Activated naive CD4-positive, alpha-beta T cell treated with anti-CD3 and anti-CD28 coated beads, Interleukin-2, amount 50 U/mL, for 72 hours (primary cell): Measurements from ENCODE around the gene IRAG1. TPM values are rescaled to one million over a fixed set of nuclear protein-coding genes. Genes with fewer than 3 reads are reported as not detected.

Experiments used
- ATAC-seq, 2 donors: fragments of 150-1000 bp; cut with Tn5 transposase; 2 replicates each; pipeline ENCODE4 v1.10.0; 2021; ENCODE audit warnings: mild to moderate bottlenecking in 2 of 2, moderate library complexity in 2 of 2
- DNase-seq, 2 donors: peaks; one replicate each; pipeline ENCODE4 v3.0.0; 2021 to 2022; ENCODE audit warnings: low spot score in 2 of 2
- H3K27ac Mint-ChIP-seq, 2 donors: one replicate each; pipeline ENCODE4 v1.8.0; 2022; ENCODE audit warnings: mild to moderate bottlenecking in 2 of 2, mixed read lengths in 2 of 2
- H3K36me3 Mint-ChIP-seq, 2 donors: one replicate each; pipeline ENCODE4 v1.8.0; 2022; ENCODE audit warnings: mixed read lengths in 2 of 2
- H3K9me3 Mint-ChIP-seq, 2 donors: one replicate each; pipeline ENCODE4 v1.8.0; 2022; ENCODE audit warnings: mixed read lengths in 2 of 2
- total RNA-seq, 2 donors: library from RNA; stranded (reverse); gene quantifications; one replicate each; pipeline ENCODE4 v1.2.3, GENCODE V29; 2022

IRAG1 gene
- total RNA-seq, 2 donors from 2014 or later, result not detected

DNA sequence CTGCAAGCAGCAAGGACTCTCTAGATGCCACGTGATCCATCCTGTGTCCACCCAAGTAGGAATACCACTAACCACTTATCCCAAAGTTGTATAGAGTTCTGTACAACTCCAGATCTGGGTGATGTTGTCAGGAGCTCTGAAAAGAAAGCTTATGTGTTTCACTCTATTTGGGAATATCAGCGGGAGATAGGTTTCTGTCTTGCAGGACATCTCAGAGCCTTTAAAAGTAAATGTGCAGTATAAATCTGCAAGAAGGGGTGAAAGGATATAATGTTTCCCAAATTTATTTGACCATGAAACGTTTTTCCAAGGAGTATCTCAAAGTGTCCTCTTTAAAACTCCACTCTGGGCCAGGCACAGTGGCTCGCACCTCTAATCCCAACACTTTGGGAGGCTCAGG, 13.9 kb downstream of the IRAG1 start:
- no peaks in the 10 kb centered on the region for H3K36me3 Mint-ChIP-seq
- peak overlapping the region in 1 of 2 donors; percentile 38 for H3K27ac Mint-ChIP-seq
- no peaks in the 10 kb centered on the region for H3K9me3 Mint-ChIP-seq
- no peak for DNase-seq
- ATAC-seq, result no peak

- no peak for DNase-seq
- ATAC-seq, result no peak
- no peaks in the 10 kb centered on the region for H3K36me3 Mint-ChIP-seq
- H3K27ac Mint-ChIP-seq, result no peak overlapping the region
- H3K9me3 Mint-ChIP-seq, result no peaks in the 10 kb centered on the region
Measured at GRCh38 chr11:10678101-10678500, 15.5 kb downstream of the IRAG1 start.

- Mint-ChIP-seq H3K36me3 (no peaks in the 10 kb centered on the region), H3K27ac (no peak overlapping the region), H3K9me3 (no peaks in the 10 kb centered on the region)
- DNase-seq, result no peak
- ATAC-seq, result no peak
Measured at GRCh38 chr11:10676919-10677318, 16.6 kb downstream of the IRAG1 start.

- Mint-ChIP-seq H3K27ac (no peak overlapping the region), H3K9me3 (no peaks in the 10 kb centered on the region), H3K36me3 (no peaks in the 10 kb centered on the region)
- ATAC-seq, result no peak
- no peak for DNase-seq
Measured at GRCh38 chr11:10674911-10675440, 18.6 kb downstream of the IRAG1 start.

DNA sequence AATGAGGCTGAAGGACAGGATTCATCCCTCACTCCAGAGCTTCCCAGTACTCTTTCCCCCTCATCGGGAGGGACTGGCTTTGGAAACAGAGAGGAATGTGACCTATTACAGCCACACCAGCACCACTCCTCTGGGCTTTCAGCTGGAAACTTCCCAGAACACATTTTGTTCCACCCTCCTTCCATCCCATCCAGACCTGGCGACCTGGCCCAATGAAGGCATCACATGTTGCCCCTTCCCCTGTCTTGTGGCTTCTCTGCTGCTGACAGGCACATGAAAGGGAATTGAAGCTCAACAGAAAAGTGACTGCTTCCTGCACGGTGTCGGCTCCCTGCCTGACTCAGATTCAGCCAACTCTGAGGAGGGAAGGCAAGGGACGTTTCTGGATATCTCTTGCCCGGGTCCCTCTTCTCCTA, 19.1 kb downstream of the IRAG1 start:
- no peak overlapping the region for H3K27ac Mint-ChIP-seq
- no peak for DNase-seq
- H3K9me3 Mint-ChIP-seq, result no peaks in the 10 kb centered on the region
- no peaks in the 10 kb centered on the region for H3K36me3 Mint-ChIP-seq
- ATAC-seq, result no peak

- Mint-ChIP-seq H3K27ac (no peak overlapping the region), H3K9me3 (no peaks in the 10 kb centered on the region), H3K36me3 (no peaks in the 10 kb centered on the region)
- ATAC-seq (no peak), DNase-seq (no peak)
Measured at GRCh38 chr11:10673501-10674062, 20.0 kb downstream of the IRAG1 start.

GRCh38 chr11:10670099-10670498, 23.5 kb downstream of the IRAG1 start:
- DNase-seq (no peak), ATAC-seq (no peak)
- Mint-ChIP-seq H3K36me3 (no peaks in the 10 kb centered on the region), H3K27ac (no peak overlapping the region), H3K9me3 (no peaks in the 10 kb centered on the region)

DNA sequence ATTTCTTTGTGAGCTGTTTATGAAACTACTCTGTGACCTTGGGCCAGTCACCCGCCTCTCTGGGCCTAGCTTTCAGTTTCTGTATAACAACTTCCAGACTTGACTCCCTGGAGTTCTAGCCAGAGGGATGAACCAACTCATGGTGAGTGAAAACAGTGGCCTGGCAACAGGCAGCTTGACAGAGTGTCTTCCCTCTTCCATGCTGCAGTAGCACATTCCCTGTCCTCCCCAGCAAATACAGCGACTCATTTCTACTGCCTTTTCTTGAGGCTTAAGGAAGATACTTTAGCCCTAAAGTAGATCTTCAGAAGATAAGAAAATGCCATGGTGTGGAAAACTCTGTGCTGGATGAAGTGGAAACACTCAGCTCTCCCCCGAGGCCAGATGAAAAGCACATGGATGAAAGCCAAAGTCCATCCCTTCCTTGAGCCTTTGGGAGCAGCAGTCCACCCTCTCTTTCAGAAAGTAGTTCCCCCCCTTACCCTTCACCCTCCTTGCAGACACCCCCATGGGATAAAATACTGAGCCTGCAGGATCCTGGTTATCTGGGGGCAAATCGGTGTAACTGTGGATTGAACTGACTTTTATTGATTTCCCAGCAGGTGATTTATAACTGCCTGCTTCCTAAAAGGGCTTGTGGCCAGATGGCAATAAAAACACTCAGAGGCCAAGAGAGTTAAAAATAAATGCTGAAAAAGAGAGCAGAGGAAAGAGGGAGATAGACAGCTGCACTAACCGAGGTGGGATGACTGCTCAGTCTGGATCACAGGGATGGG, 24.1 kb downstream of the IRAG1 start:
- H3K27ac Mint-ChIP-seq, result no peak overlapping the region
- no peak for DNase-seq
- ATAC-seq, result no peak
- no peaks in the 10 kb centered on the region for H3K36me3 Mint-ChIP-seq
- no peaks in the 10 kb centered on the region for H3K9me3 Mint-ChIP-seq

GRCh38 chr11:10667521-10667885, 26.1 kb downstream of the IRAG1 start:
- Mint-ChIP-seq H3K9me3 (no peaks in the 10 kb centered on the region), H3K27ac (no peak overlapping the region), H3K36me3 (no peaks in the 10 kb centered on the region)
- no peak for DNase-seq
- no peak for ATAC-seq

GRCh38 chr11:10666556-10667520, 26.7 kb downstream of the IRAG1 start:
- ATAC-seq (no peak), DNase-seq (no peak)
- H3K27ac Mint-ChIP-seq, result no peak overlapping the region
- H3K36me3 Mint-ChIP-seq, result no peaks in the 10 kb centered on the region
- no peaks in the 10 kb centered on the region for H3K9me3 Mint-ChIP-seq

GRCh38 chr11:10664496-10664895, 29.1 kb downstream of the IRAG1 start:
- ATAC-seq (no peak), DNase-seq (no peak)
- Mint-ChIP-seq H3K36me3 (no peaks in the 10 kb centered on the region), H3K27ac (no peak overlapping the region), H3K9me3 (no peaks in the 10 kb centered on the region)

GRCh38 chr11:10663990-10664389, 29.6 kb downstream of the IRAG1 start:
- ATAC-seq (no peak), DNase-seq (no peak)
- no peaks in the 10 kb centered on the region for H3K36me3 Mint-ChIP-seq
- no peaks in the 10 kb centered on the region for H3K9me3 Mint-ChIP-seq
- H3K27ac Mint-ChIP-seq, result no peak overlapping the region

- Mint-ChIP-seq H3K9me3 (no peaks in the 10 kb centered on the region), H3K36me3 (no peaks in the 10 kb centered on the region), H3K27ac (no peak overlapping the region)
- ATAC-seq, result no peak
- DNase-seq, result no peak
Measured at GRCh38 chr11:10663365-10663764, 30.2 kb downstream of the IRAG1 start.

GRCh38 chr11:10660323-10660722, 33.2 kb downstream of the IRAG1 start:
- no peak overlapping the region for H3K27ac Mint-ChIP-seq
- no peak for DNase-seq
- no peak for ATAC-seq
- H3K36me3 Mint-ChIP-seq, result no peaks in the 10 kb centered on the region
- H3K9me3 Mint-ChIP-seq, result no peaks in the 10 kb centered on the region

DNA sequence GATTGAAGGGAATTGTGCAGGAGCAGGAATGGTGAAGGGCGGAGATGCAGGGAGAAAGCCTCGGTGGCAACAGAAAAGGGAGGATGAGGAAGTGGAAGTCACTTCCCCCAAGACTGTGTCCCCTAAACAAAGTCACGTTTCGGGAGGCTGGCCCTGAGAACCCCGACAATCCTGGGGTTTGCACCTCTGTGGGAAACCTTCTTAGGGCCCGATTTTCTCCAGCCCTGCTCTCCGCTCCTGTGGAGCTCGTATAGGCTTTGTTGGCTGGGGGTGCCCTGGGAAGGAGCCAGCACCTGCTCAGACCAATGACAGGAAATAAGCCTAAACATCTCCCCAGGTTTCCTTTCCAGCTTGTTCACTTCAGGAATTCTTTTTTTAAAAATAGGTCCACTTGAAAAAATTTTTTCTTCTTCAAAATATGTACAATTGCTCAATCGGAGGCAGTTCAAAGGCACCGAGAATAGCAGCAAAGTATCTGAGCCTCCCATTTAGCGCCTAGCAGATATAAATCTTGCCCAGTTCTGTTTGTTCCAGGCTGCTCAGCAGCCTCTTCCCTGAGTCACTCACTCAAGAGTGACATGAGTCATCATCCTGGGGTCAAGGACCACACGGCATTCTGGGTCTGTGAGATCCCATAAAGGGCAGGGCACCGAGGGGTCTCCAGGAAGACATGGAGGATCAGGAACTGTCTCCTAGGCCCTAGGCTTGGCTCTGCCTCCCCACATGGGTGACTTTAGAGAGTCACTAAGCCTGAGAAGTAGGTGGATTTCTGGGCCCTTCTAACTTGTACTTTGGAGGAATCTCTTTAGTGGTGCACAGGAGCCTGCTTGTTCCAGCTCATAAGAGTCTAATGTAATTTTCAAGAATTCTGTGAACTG, 34.0 kb downstream of the IRAG1 start:
- peak; percentile 60 to 70 for ATAC-seq
- DNase-seq, result no peak
- Mint-ChIP-seq H3K9me3 (no peaks in the 10 kb centered on the region), H3K27ac (peak overlapping the region; percentile 44 to 78), H3K36me3 (no peaks in the 10 kb centered on the region)

- Mint-ChIP-seq H3K9me3 (no peaks in the 10 kb centered on the region), H3K27ac (peak overlapping the region; percentile 44 to 78), H3K36me3 (no peaks in the 10 kb centered on the region)
- ATAC-seq (no peak), DNase-seq (no peak)
Measured at GRCh38 chr11:10658621-10659338, 34.8 kb downstream of the IRAG1 start.
